Mesenchymal stem cell (in vitro differentiated cells and primary cell): ENCODE results near the gene RAET1E.

ENCODE experiments used
- DNase-seq: peaks from one replicate; pipeline ENCODE4 v3.0.0-alpha.2; 2013
- H2AFZ ChIP-seq: one replicate; pipeline ENCODE4 v1.6.1; 2013; ENCODE audit warnings: low read depth, mild to moderate bottlenecking, control low read depth, inconsistent platforms, low read length, moderate library complexity
- H2AK5ac ChIP-seq: 2 replicates; pipeline ENCODE4 v1.6.1; 2013; ENCODE audit warnings: low read length, moderate library complexity, mild to moderate bottlenecking, inconsistent platforms; ENCODE audit not compliant: severe bottlenecking
- H2BK120ac ChIP-seq: one replicate; pipeline ENCODE4 v1.6.1; 2013; ENCODE audit warnings: low read depth, mild to moderate bottlenecking, inconsistent platforms, low read length, moderate library complexity
- H2BK12ac ChIP-seq, 2 experiments: one replicate each; pipeline ENCODE4 v1.6.1; 2013; ENCODE audit warnings: inconsistent platforms in 2 of 2, low read length in 2 of 2, mild to moderate bottlenecking in 2 of 2, moderate library complexity in 2 of 2, control low read depth in 1 of 2
- H2BK15ac ChIP-seq: one replicate; pipeline ENCODE4 v1.6.1; 2013; ENCODE audit warnings: mild to moderate bottlenecking, low read depth, inconsistent platforms; ENCODE audit not compliant: poor library complexity, severe bottlenecking
- H2BK5ac ChIP-seq: 2 replicates; pipeline ENCODE4 v1.6.1; 2013; ENCODE audit warnings: low read depth, mild to moderate bottlenecking, low read length, control low read depth, inconsistent platforms; ENCODE audit not compliant: poor library complexity, severe bottlenecking
- H3K14ac ChIP-seq, 2 experiments: one replicate each; pipeline ENCODE4 v1.6.1; 2013; ENCODE audit warnings: inconsistent platforms in 2 of 2, low read length in 2 of 2, control low read depth in 1 of 2, mild to moderate bottlenecking in 1 of 2, moderate library complexity in 1 of 2
- H3K18ac ChIP-seq, 2 experiments: one replicate each; pipeline ENCODE4 v1.6.1; 2013; ENCODE audit warnings: inconsistent platforms in 2 of 2, low read length in 2 of 2, control low read depth in 1 of 2, low read depth in 1 of 2, mild to moderate bottlenecking in 1 of 2
- H3K23ac ChIP-seq, 2 experiments: one replicate each; pipeline ENCODE4 v1.6.1; 2013; ENCODE audit warnings: inconsistent platforms in 2 of 2, low read length in 2 of 2, mild to moderate bottlenecking in 2 of 2, moderate library complexity in 2 of 2, control low read depth in 1 of 2
- H3K27ac ChIP-seq: 2 replicates; pipeline ENCODE4 v1.5.1; 2013; ENCODE audit warnings: mild to moderate bottlenecking, moderate library complexity, low read length, control low read depth, inconsistent platforms; ENCODE audit not compliant: poor library complexity, severe bottlenecking
- H3K27me3 ChIP-seq, 2 experiments: 2 replicates each; pipeline versions ENCODE4 v1.6.1 to v1.7.0; 2013; ENCODE audit warnings: low read length in 2 of 2, mild to moderate bottlenecking in 2 of 2, moderate library complexity in 2 of 2, control low read depth in 1 of 2, inconsistent platforms in 1 of 2; ENCODE audit not compliant: control insufficient read depth in 1 of 2, insufficient read depth in 1 of 2
- H3K36me3 ChIP-seq, 2 experiments: 2 replicates each; pipeline versions ENCODE4 v1.6.1 to v1.7.0; 2013; ENCODE audit warnings: low read length in 2 of 2, control low read depth in 1 of 2, inconsistent platforms in 1 of 2, low read depth in 1 of 2, mild to moderate bottlenecking in 1 of 2; ENCODE audit not compliant: insufficient read depth in 2 of 2, control insufficient read depth in 1 of 2
- H3K4ac ChIP-seq, 2 experiments: one replicate each; pipeline ENCODE4 v1.6.1; 2013; ENCODE audit warnings: inconsistent platforms in 2 of 2, low read length in 2 of 2, mild to moderate bottlenecking in 2 of 2, moderate library complexity in 2 of 2, control low read depth in 1 of 2, low read depth in 1 of 2
- H3K4me1 ChIP-seq: 2 replicates; pipeline ENCODE4 v1.6.1; 2013; ENCODE audit warnings: low read depth, low read length, control low read depth; ENCODE audit not compliant: control insufficient read depth, insufficient read depth
- H3K4me2 ChIP-seq: 2 replicates; pipeline ENCODE4 v1.6.1; 2013; ENCODE audit warnings: low read length, mild to moderate bottlenecking, inconsistent platforms; ENCODE audit not compliant: poor library complexity, severe bottlenecking
- H3K4me3 ChIP-seq, 2 experiments: 2 replicates each; pipeline versions ENCODE4 v1.5.1 to v1.7.0; 2013; ENCODE audit warnings: low read length in 2 of 2, mild to moderate bottlenecking in 2 of 2, control low read depth in 1 of 2, low read depth in 1 of 2; ENCODE audit not compliant: insufficient read depth in 1 of 2
- H3K79me1 ChIP-seq: replicated peaks from 2 replicates; pipeline ENCODE4 v1.6.1; 2013; ENCODE audit warnings: mild to moderate bottlenecking, control low read depth, low read length, inconsistent platforms; ENCODE audit not compliant: poor library complexity, severe bottlenecking
- H3K9ac ChIP-seq: 2 replicates; pipeline ENCODE4 v1.7.0; 2013; ENCODE audit warnings: mild to moderate bottlenecking, low read length, moderate library complexity
- H3K9me3 ChIP-seq: 2 replicates; pipeline ENCODE4 v1.7.0; 2013; ENCODE audit warnings: mild to moderate bottlenecking, low read length; ENCODE audit not compliant: control insufficient read depth
- H4K8ac ChIP-seq: one replicate; pipeline ENCODE4 v1.6.1; 2013; ENCODE audit warnings: inconsistent platforms, mild to moderate bottlenecking, low read length, moderate library complexity
- H4K91ac ChIP-seq: one replicate; pipeline ENCODE4 v1.6.1; 2013; ENCODE audit warnings: mild to moderate bottlenecking, low read length, inconsistent platforms
- WGBS: methylation state at CpG from one replicate; pipeline ENCODE4 v1.1.7; 2013; ENCODE audit warnings: mixed read lengths; 5-methylcytosine and 5-hydroxymethylcytosine counted together

RAET1E gene

DNA sequence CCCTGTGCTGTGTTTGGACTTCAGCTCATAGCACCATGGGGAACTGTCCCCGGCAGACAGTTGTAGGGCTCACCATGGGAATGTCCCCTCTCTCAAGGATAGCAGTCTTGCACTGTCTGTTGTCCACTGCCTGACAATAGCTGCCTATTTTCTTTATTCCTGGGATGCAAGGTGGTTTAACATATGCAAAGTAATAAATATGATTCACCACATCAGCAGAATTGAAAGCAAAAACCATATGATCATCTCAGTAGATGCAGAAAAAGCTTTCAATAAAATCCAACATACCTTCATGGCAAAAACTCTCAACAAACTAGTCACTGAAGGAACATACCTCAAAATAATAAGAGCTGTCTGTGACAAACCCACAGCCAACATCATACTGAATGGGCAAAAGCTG, 20.3 kb downstream of the RAET1E start:
- H3K27me3 ChIP-seq: peaks cover 0 to 48% of the 10 kb centered on the region in 2 experiments
- no peak overlapping the region for H2BK5ac ChIP-seq
- no peaks in the 10 kb centered on the region for H3K79me1 ChIP-seq
- H2BK15ac ChIP-seq: no peak overlapping the region
- H3K4me1 ChIP-seq: no peaks in the 10 kb centered on the region
- H3K23ac ChIP-seq: no peak overlapping the region
- H3K4me2 ChIP-seq: no peak overlapping the region
- no peaks in the 10 kb centered on the region for H3K9me3 ChIP-seq
- H3K4me3 ChIP-seq: no peak overlapping the region
- no peak overlapping the region for H3K14ac ChIP-seq
- no peak overlapping the region for H3K9ac ChIP-seq
- H3K18ac ChIP-seq: no peak overlapping the region
- H2BK120ac ChIP-seq: no peak overlapping the region
- no peak overlapping the region for H4K8ac ChIP-seq
- H2BK12ac ChIP-seq: no peak overlapping the region
- H3K27ac ChIP-seq: no peak overlapping the region
- no peak overlapping the region for H3K4ac ChIP-seq
- H4K91ac ChIP-seq: no peak overlapping the region
- H3K36me3 ChIP-seq: no peaks in the 10 kb centered on the region
- DNase-seq: no peak
- no peak overlapping the region for H2AFZ ChIP-seq
- 100% methylated on average over 1 of the region's 1 CpG for WGBS
- no peak overlapping the region for H2AK5ac ChIP-seq

DNA sequence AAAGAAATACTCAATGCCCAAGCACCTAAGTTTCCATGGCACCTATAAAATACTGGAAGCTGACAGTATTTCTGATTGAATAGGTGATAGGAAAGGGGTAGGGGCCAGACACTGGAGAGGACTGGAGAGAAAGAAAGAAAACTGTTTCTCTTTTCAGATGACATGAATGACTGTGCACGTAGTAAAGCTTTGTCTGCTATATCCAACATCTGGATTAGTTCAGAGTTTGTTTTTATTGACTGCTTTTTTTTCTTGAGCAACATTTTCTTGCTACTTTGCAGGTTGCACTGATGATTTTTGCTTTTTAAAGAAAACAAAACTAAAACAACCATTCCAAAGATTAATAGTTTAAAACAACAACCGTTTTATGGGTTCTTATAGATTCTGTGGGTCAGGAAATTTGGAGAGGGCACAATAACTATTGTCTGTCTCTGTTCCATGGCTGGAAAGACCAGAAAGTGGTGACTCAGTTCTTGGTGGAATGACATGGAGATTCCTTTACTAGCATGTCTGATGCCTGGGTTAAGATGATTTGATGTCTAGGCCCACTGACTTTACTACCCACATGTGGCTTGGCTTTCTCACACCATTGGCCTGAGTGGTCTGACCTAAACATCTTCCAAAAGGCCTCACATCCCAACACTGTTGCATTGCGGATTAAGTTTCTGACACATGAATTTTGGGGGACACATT, 21.5 kb downstream of the RAET1E start:
- Histone ChIP-seq H2AK5ac (no peak overlapping the region), H2BK5ac (no peak overlapping the region), H2BK12ac (no peak overlapping the region), H3K9ac (peak overlapping the region; percentile 67), H3K9me3 (peaks cover 4% of the 10 kb centered on the region), H3K27ac (no peak overlapping the region), H3K27me3 (peaks cover 0 to 44% of the 10 kb centered on the region in 2 experiments), H2BK15ac (no peak overlapping the region), H3K79me1 (no peaks in the 10 kb centered on the region), H3K4me3 (peak overlapping the region in 1 of 2 experiments; percentile 46), H3K23ac (no peak overlapping the region), H3K4me2 (no peak overlapping the region), H2AFZ (no peak overlapping the region), H3K18ac (no peak overlapping the region), H3K4me1 (no peaks in the 10 kb centered on the region), H4K91ac (peak overlapping the region; percentile 35), H3K4ac (no peak overlapping the region), H3K14ac (no peak overlapping the region), H3K36me3 (no peaks in the 10 kb centered on the region), H2BK120ac (no peak overlapping the region), H4K8ac (no peak overlapping the region)
- DNase-seq: no peak
- 91% methylated on average over 3 of the region's 3 CpGs for WGBS

DNA sequence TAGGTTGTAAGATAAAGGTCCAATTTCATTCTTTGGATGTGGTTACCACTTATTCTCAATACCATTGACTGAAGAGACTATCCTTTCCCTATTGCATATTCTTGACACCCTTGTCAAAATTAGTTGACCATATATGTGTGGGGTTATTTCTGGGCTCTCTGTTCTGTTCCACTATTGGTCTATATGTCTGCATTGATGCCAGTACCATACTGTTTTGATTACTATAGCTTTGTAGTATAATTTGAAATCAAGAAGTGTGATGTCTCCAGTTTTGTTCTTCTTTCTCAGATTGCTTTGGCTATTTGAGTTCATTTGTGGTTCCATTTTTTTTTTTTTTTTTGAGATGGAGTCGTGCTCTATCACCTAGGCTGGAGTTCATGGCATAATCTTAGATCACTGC, 25.7 kb downstream of the RAET1E start:
- H3K4me1 ChIP-seq: no peaks in the 10 kb centered on the region
- no peak overlapping the region for H2AK5ac ChIP-seq
- H3K18ac ChIP-seq: no peak overlapping the region
- no peak overlapping the region for H2BK120ac ChIP-seq
- no peak overlapping the region for H4K91ac ChIP-seq
- no peak overlapping the region for H3K14ac ChIP-seq
- no peak for DNase-seq
- no peak overlapping the region for H3K4ac ChIP-seq
- no peak overlapping the region for H2AFZ ChIP-seq
- H2BK15ac ChIP-seq: no peak overlapping the region
- H3K9me3 ChIP-seq: peaks cover 4% of the 10 kb centered on the region
- H3K4me2 ChIP-seq: no peak overlapping the region
- no peak overlapping the region for H3K4me3 ChIP-seq
- no peaks in the 10 kb centered on the region for H3K36me3 ChIP-seq
- no peaks in the 10 kb centered on the region for H3K79me1 ChIP-seq
- H3K27me3 ChIP-seq: peaks cover 0 to 27% of the 10 kb centered on the region in 2 experiments
- H3K27ac ChIP-seq: no peak overlapping the region
- no peak overlapping the region for H3K9ac ChIP-seq
- WGBS: no CpG with 5 or more reads among the region's 1 CpG
- H2BK12ac ChIP-seq: no peak overlapping the region
- H3K23ac ChIP-seq: no peak overlapping the region
- H2BK5ac ChIP-seq: no peak overlapping the region
- H4K8ac ChIP-seq: no peak overlapping the region

DNA sequence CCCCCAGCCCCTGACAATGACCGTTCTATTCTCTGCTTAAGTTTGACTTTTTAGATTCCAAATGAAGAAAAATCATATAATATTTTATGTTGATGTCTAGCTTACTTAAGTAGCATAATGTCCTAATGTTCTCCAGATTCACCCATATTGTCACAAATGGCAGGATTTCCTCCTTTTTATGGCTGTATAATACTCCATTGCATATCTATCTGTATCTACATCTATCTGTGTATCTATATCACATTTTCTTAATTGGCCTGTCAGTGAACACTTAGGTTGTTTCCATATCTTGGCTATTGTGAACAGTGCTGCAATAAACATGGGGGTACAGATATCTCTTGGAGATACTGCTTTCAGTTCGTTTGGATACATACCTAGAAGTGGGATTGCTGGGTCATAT, 26.7 kb downstream of the RAET1E start:
- WGBS: no CpG with 5 or more reads among the region's 2 CpGs
- no peaks in the 10 kb centered on the region for H3K36me3 ChIP-seq
- no peaks in the 10 kb centered on the region for H3K79me1 ChIP-seq
- H3K27me3 ChIP-seq: peaks cover 0 to 19% of the 10 kb centered on the region in 2 experiments
- H3K4me2 ChIP-seq: no peak overlapping the region
- H3K27ac ChIP-seq: no peak overlapping the region
- peaks cover 4% of the 10 kb centered on the region for H3K9me3 ChIP-seq
- no peaks in the 10 kb centered on the region for H3K4me1 ChIP-seq
- no peak for DNase-seq
- H3K9ac ChIP-seq: no peak overlapping the region
- no peak overlapping the region for H3K4ac ChIP-seq
- H2BK120ac ChIP-seq: no peak overlapping the region
- H3K23ac ChIP-seq: no peak overlapping the region
- H2BK5ac ChIP-seq: no peak overlapping the region
- no peak overlapping the region for H2AFZ ChIP-seq
- H2BK15ac ChIP-seq: no peak overlapping the region
- no peak overlapping the region for H4K91ac ChIP-seq
- no peak overlapping the region for H2AK5ac ChIP-seq
- no peak overlapping the region for H3K18ac ChIP-seq
- no peak overlapping the region for H3K14ac ChIP-seq
- H3K4me3 ChIP-seq: no peak overlapping the region
- no peak overlapping the region for H2BK12ac ChIP-seq
- no peak overlapping the region for H4K8ac ChIP-seq
